Measurements from ENCODE around the gene GLA.

The GLA gene

GRCh38 chrX:101349193-101349562, 58.5 kb downstream of the GLA start:
- in situ Hi-C loops (cut with HindIII; ENCODE audit: low sequenced_read_pairs): no loop called here
- H3K4me3 ChIP-seq (ENCODE audit: low read depth, low read length): peak overlapping the region; percentile 77
- TF ChIP-seq, protein P1, sequence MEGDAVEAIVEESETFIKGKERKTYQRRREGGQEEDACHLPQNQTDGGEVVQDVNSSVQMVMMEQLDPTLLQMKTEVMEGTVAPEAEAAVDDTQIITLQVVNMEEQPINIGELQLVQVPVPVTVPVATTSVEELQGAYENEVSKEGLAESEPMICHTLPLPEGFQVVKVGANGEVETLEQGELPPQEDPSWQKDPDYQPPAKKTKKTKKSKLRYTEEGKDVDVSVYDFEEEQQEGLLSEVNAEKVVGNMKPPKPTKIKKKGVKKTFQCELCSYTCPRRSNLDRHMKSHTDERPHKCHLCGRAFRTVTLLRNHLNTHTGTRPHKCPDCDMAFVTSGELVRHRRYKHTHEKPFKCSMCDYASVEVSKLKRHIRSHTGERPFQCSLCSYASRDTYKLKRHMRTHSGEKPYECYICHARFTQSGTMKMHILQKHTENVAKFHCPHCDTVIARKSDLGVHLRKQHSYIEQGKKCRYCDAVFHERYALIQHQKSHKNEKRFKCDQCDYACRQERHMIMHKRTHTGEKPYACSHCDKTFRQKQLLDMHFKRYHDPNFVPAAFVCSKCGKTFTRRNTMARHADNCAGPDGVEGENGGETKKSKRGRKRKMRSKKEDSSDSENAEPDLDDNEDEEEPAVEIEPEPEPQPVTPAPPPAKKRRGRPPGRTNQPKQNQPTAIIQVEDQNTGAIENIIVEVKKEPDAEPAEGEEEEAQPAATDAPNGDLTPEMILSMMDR (IDR thresholded peaks at IDR 0.05; ENCODE audit: low read depth, low read length): no peak
- no peak for DNase-seq (ENCODE audit: low read depth, low spot score)

DNA sequence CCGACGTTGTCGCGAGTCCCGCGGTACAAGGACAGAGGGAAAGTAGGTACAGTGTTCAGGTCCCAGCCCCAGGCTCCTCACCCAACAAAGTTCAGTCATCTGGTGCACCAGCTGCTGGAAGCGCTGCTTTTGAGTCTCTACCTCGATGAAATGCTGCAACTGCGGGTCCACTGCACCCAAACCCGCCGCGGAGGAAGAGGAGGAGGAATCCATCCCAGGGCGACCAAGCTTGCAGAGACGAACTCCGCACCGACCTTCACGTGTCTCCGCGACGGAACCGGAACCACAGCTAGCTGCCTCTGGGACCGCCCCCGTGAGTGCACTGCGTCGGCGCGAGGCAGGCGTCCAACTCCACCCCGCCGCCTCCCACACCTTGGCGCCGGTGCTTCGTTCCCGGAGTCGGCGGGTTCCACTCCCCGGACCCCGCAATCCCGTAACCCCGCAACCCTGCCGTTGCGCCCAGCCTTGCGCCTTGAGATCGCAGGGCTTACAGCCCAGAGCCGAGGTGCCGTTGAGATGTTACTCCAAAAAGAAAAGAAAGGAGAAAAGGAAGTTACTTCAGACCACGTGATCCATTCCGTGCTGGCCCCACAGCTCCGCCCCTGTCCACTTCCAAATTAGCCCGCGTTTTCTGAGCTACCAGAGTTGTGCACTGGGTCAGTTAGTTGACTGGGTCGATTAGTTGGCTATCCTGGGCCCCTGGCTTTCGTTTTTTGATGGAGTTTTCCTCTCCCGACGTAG, 59.1 kb downstream of the GLA start, which contains the start of gene TIMM8A:
Gene TIMM8A, minus strand, starts transcription at position 291 of the 741 bp plus-strand sequence. Its CDS starts 78 bp downstream, at position 213.
- peak within 1 kb of the TSS; percentile 77 for H3K4me3 ChIP-seq (ENCODE audit: low read depth, low read length)

GRCh38 chrX:101347859-101348451, 59.8 kb downstream of the GLA start:
- peak; percentile 5 for DNase-seq (ENCODE audit: low read depth, low spot score)
- H3K4me3 ChIP-seq (ENCODE audit: low read depth, low read length): peak overlapping the region; percentile 77
- in situ Hi-C loops (cut with HindIII; ENCODE audit: low sequenced_read_pairs): no loop called here
- TF ChIP-seq, protein P1 (IDR thresholded peaks at IDR 0.05; ENCODE audit: low read depth, low read length): no peak

More for the DNA sequence above, 59.1 kb downstream of the GLA start, which contains the start of gene TIMM8A:
- TF ChIP-seq, protein P1 (IDR thresholded peaks at IDR 0.05; ENCODE audit: low read depth, low read length): no peak
- peak; percentile 66 for DNase-seq (ENCODE audit: low read depth, low spot score)
- in situ Hi-C loops (cut with HindIII; ENCODE audit: low sequenced_read_pairs): no loop called here
